Upper lobe of left lung (tissue), 4 donors: ENCODE measurements around the gene EPS8.

Source experiments
- CTCF ChIP-seq, 6 experiments: fragments of 450-650 bp in 4 of 6; fragments of 200-600 bp in 2 of 6; sonication (generic) in 2 of 6; IDR thresholded peaks; one replicate each; pipeline ENCODE4 v1.5.1; 2016 to 2019; ENCODE audit warnings: antibody characterized with exemption in 6 of 6
- EP300 ChIP-seq, 4 donors: sonication (generic); formaldehyde crosslinking; IDR thresholded peaks; one replicate each; pipeline ENCODE4 v1.5.1; 2017; ENCODE audit warnings: antibody characterized with exemption in 4 of 4, control low read depth in 2 of 4
- POLR2A ChIP-seq, 4 donors: fragments of 450-650 bp; IDR thresholded peaks; one replicate each; pipeline ENCODE4 v1.5.1; 2016 to 2017; ENCODE audit warnings: antibody characterized with exemption in 4 of 4, mild to moderate bottlenecking in 2 of 4

GRCh38 chr12:15789220-15790171 lies at the start of gene EPS8:
- TF ChIP-seq POLR2A (IDR thresholded peaks at IDR 0.05) (peak; percentile 35 to 95 (median 78)), CTCF (IDR thresholded peaks at IDR 0.05) (peak in 2 of 6 experiments; percentile 19 to 27), EP300 (IDR thresholded peaks at IDR 0.05) (no peak)
